Measurements from ENCODE around the gene CPT2.

CPT2 gene

DNA sequence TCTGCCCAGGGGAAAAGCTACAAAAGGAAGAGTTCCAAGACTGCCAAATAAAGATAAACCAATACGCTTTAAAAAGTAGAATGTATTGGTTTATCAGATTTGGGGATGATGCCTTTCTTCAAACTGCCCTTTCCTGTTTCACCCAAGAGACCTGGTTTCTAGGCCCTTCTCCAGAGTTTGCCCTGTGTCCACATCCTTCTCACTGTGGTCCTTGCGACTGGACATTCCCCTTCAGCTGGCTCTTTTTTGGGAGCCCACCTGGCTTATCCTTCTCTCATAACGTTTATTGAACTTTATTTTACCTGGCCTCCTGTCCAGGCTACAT, 24.3 kb downstream of the CPT2 start:
- no peaks in the 10 kb centered on the region for H3K27me3 ChIP-seq (ENCODE audit: control insufficient read depth, insufficient read depth, low read length)
- peak overlapping the region; percentile 94 for H3K4me3 ChIP-seq (ENCODE audit: low read depth, low read length)
- H3K9ac ChIP-seq (ENCODE audit: low read depth, low read length), result peak overlapping the region; percentile 66
- H3K9me3 ChIP-seq (ENCODE audit: control insufficient read depth, insufficient read depth, low read length), result no peaks in the 10 kb centered on the region
- no peaks in the 10 kb centered on the region for H3K36me3 ChIP-seq (ENCODE audit: control insufficient read depth, insufficient read depth, low read length)
- peaks cover 6% of the 10 kb centered on the region for H3K4me1 ChIP-seq (ENCODE audit: control insufficient read depth, insufficient read depth, low read length)

DNA sequence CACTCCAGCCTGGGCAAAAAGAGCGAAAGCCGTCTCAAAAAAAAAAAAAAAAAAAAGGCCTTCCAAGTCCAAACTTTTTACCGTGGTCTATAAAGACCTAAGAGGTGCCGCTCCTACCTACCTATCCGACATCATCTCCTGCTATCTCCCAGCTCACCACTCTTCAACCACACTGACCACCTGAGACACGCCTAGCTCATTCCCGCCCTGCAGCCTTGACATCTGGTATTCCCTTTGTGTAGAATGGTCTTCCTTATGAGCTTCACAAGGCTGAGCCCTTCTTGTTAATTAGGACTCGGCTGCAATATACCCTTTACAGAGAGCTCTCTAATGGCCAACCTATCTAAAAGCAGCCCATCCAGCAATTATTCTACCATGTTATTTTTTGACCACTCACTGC, 41.0 kb downstream of the CPT2 start:
- no peaks in the 10 kb centered on the region for H3K9me3 ChIP-seq (ENCODE audit: control insufficient read depth, insufficient read depth, low read length)
- H3K27me3 ChIP-seq (ENCODE audit: control insufficient read depth, insufficient read depth, low read length), result no peaks in the 10 kb centered on the region
- H3K9ac ChIP-seq (ENCODE audit: low read depth, low read length), result peak overlapping the region; percentile 87
- H3K36me3 ChIP-seq (ENCODE audit: control insufficient read depth, insufficient read depth, low read length), result peaks cover 9% of the 10 kb centered on the region
- no peaks in the 10 kb centered on the region for H3K4me1 ChIP-seq (ENCODE audit: control insufficient read depth, insufficient read depth, low read length)
- H3K4me3 ChIP-seq (ENCODE audit: low read depth, low read length), result peak overlapping the region; percentile 97

DNA sequence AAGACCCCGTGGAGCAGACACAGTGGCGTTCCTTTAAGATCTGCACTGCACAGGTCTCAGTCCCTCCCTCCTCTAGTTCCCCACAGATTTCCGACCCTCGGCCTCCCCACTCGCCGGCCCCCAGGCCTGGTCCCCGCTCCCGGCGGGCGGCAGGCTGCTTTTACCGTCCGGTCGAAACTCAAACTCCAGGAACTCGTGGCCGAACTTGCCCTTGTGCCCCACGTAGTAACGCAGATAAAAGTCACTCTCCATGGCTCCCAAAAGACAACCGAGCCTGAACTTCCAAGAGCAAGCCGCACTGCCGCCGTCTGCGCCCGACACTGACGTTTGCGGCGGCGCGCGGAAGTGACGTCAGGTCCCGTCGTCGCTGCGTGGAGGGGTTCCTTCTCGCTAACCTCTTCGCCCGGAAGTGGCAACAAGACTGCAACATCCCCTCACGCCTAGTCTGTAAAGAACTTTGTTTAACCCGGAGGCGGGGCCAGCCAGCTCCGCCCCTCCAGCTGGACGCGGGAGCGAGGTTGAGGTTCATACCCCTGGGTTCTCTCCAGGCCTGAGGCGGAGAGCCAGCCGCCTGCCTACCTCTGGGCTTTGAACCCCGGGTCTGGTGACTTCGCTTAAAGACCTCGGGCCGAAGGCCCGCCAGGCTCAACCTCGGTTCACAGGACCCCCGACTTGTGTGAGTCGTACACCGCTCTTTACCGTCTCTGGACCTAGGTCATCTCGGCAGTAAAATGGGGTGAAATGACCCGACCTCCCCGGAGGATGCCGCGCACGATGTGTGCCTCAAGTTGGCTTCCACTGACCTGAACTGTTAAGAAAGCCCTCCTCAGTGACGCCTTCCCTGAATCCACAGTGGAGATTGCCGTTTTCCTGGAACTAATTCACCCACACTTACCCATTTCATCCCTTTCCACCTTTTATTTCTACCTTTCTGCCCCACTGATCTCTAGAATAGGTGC, 41.9 kb downstream of the CPT2 start, which contains the start of gene MAGOH:
MAGOH (minus strand) TSS at position 322 of the 959 bp plus-strand sequence; CDS start at position 252, 70 bp downstream.
- peak within 1 kb of the TSS; percentile 87 for H3K9ac ChIP-seq (ENCODE audit: low read depth, low read length)
- peaks cover 9% of the 10 kb centered on the region for H3K36me3 ChIP-seq (ENCODE audit: control insufficient read depth, insufficient read depth, low read length)
- no peaks in the 10 kb centered on the region for H3K27me3 ChIP-seq (ENCODE audit: control insufficient read depth, insufficient read depth, low read length)
- no peaks in the 10 kb centered on the region for H3K4me1 ChIP-seq (ENCODE audit: control insufficient read depth, insufficient read depth, low read length)
- H3K9me3 ChIP-seq (ENCODE audit: control insufficient read depth, insufficient read depth, low read length), result no peaks in the 10 kb centered on the region
- H3K4me3 ChIP-seq (ENCODE audit: low read depth, low read length), result peak within 1 kb of the TSS; percentile 97

DNA sequence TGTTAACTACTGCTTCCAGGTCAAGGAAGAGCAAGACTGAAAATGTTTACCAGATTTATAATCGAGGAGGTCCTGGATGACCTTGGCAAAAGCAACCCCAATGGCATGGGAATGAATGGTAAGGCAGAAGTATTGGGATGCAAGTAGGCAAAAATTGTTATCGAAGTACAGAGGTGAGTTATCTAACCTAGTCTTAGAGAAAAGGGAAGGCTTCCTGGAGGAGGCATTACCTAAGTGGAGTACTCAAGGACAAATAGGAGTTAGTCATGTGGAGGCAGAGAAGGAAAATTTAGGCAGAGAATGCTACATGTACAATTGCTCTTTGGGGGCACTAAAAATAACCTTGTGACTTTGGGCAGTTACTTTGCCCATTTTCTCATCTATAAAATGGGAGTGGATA, 45.2 kb downstream of the CPT2 start:
- Histone ChIP-seq H3K4me1 (ENCODE audit: control insufficient read depth, insufficient read depth, low read length) (no peaks in the 10 kb centered on the region), H3K36me3 (ENCODE audit: control insufficient read depth, insufficient read depth, low read length) (peaks cover 6% of the 10 kb centered on the region), H3K9ac (ENCODE audit: low read depth, low read length) (no peak overlapping the region), H3K4me3 (ENCODE audit: low read depth, low read length) (no peak overlapping the region), H3K27me3 (ENCODE audit: control insufficient read depth, insufficient read depth, low read length) (no peaks in the 10 kb centered on the region), H3K9me3 (ENCODE audit: control insufficient read depth, insufficient read depth, low read length) (no peaks in the 10 kb centered on the region)

DNA sequence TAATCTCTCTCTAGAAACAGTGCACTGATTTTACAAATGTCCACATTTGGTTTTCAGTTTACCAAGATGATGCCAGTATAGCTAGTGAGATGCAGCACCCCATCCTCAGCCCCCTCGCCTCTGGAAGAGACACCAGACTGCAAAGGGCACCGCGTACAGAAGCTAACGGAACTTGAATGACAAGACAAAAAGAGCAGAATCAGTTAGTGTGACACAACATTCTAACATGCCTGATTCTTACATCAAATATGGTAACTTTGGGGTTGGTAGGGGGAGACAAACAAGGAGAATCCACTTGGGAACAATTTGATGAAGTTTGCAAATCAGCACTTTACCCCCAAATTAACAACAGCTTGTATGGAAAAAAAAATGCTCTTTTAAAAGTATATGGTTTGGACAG, 45.8 kb downstream of the CPT2 start:
- Histone ChIP-seq H3K4me3 (ENCODE audit: low read depth, low read length) (no peak overlapping the region), H3K36me3 (ENCODE audit: control insufficient read depth, insufficient read depth, low read length) (peaks cover 6% of the 10 kb centered on the region), H3K27me3 (ENCODE audit: control insufficient read depth, insufficient read depth, low read length) (no peaks in the 10 kb centered on the region)

DNA sequence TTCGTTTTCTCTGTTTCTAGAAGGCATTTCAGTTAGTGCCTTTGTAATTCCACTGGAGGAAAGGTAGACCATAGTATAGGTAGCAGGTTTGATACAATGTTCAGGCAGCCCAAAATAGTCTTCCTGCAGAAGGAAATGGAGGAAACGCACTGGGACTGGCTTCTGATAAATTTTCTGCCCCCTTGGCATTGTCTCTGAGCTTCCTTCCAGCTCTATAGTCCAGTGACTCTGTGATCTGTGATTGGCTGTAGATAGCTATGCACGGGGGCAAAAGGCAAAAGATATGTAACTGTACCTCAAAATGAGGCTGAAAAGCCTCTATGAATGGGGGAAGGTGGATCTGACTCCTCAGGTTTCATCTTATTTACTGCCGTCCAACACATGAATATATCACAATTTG, 47.5 kb downstream of the CPT2 start:
- H3K36me3 ChIP-seq (ENCODE audit: control insufficient read depth, insufficient read depth, low read length), result peaks cover 13% of the 10 kb centered on the region
- no peaks in the 10 kb centered on the region for H3K27me3 ChIP-seq (ENCODE audit: control insufficient read depth, insufficient read depth, low read length)
- H3K4me1 ChIP-seq (ENCODE audit: control insufficient read depth, insufficient read depth, low read length), result no peaks in the 10 kb centered on the region
- no peak overlapping the region for H3K4me3 ChIP-seq (ENCODE audit: low read depth, low read length)
- H3K9ac ChIP-seq (ENCODE audit: low read depth, low read length), result no peak overlapping the region
- H3K9me3 ChIP-seq (ENCODE audit: control insufficient read depth, insufficient read depth, low read length), result no peaks in the 10 kb centered on the region

More for the DNA sequence above, 45.8 kb downstream of the CPT2 start:
- no peaks in the 10 kb centered on the region for H3K4me1 ChIP-seq (ENCODE audit: control insufficient read depth, insufficient read depth, low read length)
- H3K9me3 ChIP-seq (ENCODE audit: control insufficient read depth, insufficient read depth, low read length), result no peaks in the 10 kb centered on the region
- H3K9ac ChIP-seq (ENCODE audit: low read depth, low read length), result no peak overlapping the region

DNA sequence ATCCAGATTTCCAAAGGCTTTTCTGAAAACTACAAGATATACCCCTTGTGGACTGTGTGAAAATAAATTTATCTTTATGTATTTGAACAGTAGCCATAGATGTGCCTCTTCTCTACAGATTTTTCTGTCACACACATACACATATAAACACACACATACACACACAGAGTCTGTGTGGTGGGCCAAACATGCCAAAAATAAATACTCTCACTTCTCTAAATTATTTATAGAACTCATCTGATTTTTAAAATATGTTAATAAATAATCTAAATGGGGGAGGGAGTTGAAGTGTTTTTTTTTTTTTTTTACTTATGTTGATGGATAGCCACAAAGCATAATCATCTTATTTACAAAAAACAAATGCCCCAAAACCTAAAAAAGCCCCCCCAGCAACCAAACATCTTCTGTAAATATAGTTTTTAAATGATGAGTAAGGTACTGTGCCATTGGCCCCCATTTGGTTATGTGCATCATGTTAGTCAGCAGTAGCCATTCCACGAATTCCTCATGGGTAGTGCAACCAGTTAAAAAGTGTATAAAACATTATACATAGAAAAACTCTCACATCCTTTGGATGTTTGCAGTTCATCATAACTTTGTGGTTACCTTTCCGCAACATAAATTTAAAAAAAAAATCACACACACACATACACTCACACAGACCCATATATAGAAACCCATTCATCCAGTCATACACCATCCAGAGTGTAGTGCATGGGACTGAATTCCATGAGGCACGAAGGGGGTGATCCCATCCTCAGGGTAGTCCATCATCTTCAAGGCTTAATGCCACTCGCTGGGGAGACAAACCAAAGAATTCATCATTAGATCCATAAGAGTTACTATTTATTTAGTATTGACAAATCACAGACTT, 49.9 kb downstream of the CPT2 start:
- Histone ChIP-seq H3K36me3 (ENCODE audit: control insufficient read depth, insufficient read depth, low read length) (peaks cover 32% of the 10 kb centered on the region), H3K27me3 (ENCODE audit: control insufficient read depth, insufficient read depth, low read length) (no peaks in the 10 kb centered on the region), H3K9ac (ENCODE audit: low read depth, low read length) (no peak overlapping the region), H3K4me3 (ENCODE audit: low read depth, low read length) (no peak overlapping the region), H3K9me3 (ENCODE audit: control insufficient read depth, insufficient read depth, low read length) (no peaks in the 10 kb centered on the region), H3K4me1 (ENCODE audit: control insufficient read depth, insufficient read depth, low read length) (no peaks in the 10 kb centered on the region)

DNA sequence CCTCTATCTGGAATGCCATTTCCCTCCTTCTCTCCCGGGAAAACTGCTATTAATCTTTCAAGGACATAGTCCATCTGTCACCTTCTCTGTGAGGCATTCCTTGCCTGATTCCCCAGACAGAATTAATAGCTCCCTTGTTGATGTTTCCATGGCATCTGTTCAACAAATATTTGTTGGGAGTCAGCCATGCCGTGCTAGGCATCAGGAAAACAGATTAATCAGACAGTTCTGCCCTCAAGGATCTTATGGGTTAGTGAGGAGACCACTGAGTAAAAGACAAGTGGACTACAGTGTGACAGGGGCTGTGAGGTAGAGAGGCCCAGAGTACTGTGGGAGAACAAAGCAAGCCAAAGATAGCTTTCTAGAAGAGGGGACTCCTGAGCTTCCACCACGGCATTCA, 53.1 kb downstream of the CPT2 start:
- H3K4me3 ChIP-seq (ENCODE audit: low read depth, low read length), result no peak overlapping the region
- H3K36me3 ChIP-seq (ENCODE audit: control insufficient read depth, insufficient read depth, low read length), result peaks cover 32% of the 10 kb centered on the region
- no peak overlapping the region for H3K9ac ChIP-seq (ENCODE audit: low read depth, low read length)
- H3K27me3 ChIP-seq (ENCODE audit: control insufficient read depth, insufficient read depth, low read length), result no peaks in the 10 kb centered on the region
- no peaks in the 10 kb centered on the region for H3K4me1 ChIP-seq (ENCODE audit: control insufficient read depth, insufficient read depth, low read length)
- no peaks in the 10 kb centered on the region for H3K9me3 ChIP-seq (ENCODE audit: control insufficient read depth, insufficient read depth, low read length)

DNA sequence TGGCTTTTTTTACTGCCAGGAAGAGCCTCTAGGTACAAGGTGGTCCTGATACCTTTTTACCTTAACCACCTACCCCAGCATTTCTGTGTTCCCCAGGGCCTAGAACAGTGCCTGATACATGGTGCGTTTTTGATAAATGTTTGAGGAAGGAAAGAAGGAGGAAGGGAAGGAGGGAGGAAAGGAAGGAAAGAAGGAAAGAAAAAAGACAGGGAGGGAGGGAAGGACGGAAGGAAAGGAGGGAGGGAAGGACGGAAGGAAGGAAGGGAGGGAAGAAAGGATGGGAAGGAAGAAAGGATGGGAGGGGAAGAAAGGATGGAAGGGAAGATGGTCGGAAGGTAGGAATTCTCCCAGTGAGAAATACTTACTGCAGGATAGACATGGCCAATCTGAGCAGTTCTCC, 53.7 kb downstream of the CPT2 start:
- no peaks in the 10 kb centered on the region for H3K27me3 ChIP-seq (ENCODE audit: control insufficient read depth, insufficient read depth, low read length)
- no peaks in the 10 kb centered on the region for H3K4me1 ChIP-seq (ENCODE audit: control insufficient read depth, insufficient read depth, low read length)
- H3K4me3 ChIP-seq (ENCODE audit: low read depth, low read length), result no peak overlapping the region
- H3K9ac ChIP-seq (ENCODE audit: low read depth, low read length), result no peak overlapping the region
- H3K36me3 ChIP-seq (ENCODE audit: control insufficient read depth, insufficient read depth, low read length), result peaks cover 32% of the 10 kb centered on the region
- no peaks in the 10 kb centered on the region for H3K9me3 ChIP-seq (ENCODE audit: control insufficient read depth, insufficient read depth, low read length)

DNA sequence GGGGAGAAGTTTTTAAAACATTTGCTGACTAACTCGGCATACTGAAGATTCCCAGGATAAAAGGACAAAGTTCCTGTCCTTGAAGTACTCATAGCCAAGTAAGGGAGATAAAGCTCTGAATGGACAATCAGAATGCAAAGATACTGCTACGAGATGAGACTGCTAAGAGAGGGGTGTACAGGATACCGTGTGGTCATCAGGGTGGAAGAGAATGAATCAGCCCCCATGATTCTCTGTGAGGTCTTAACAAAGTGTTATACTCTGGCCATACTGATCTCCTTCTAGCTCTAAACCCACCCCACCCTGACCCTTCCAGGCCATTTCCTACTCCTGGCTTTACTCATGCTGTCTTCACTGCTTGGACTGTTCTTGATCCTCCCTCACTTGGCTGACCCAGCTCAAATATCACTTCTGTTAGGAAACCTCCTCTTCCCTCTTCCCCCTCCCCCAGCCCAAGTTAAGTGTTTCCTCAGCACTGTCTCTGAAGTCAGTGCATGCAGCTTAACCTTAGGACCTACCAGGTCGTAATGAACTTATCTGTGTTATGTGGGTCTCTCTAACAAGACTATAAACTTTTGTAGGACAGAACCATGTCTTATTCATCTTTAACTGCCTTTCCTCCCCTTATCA, 57.5 kb downstream of the CPT2 start:
- no peaks in the 10 kb centered on the region for H3K9me3 ChIP-seq (ENCODE audit: control insufficient read depth, insufficient read depth, low read length)
- H3K36me3 ChIP-seq (ENCODE audit: control insufficient read depth, insufficient read depth, low read length), result peaks cover 30% of the 10 kb centered on the region
- no peak overlapping the region for H3K9ac ChIP-seq (ENCODE audit: low read depth, low read length)
- H3K4me1 ChIP-seq (ENCODE audit: control insufficient read depth, insufficient read depth, low read length), result no peaks in the 10 kb centered on the region
- H3K27me3 ChIP-seq (ENCODE audit: control insufficient read depth, insufficient read depth, low read length), result no peaks in the 10 kb centered on the region
- no peak overlapping the region for H3K4me3 ChIP-seq (ENCODE audit: low read depth, low read length)

DNA sequence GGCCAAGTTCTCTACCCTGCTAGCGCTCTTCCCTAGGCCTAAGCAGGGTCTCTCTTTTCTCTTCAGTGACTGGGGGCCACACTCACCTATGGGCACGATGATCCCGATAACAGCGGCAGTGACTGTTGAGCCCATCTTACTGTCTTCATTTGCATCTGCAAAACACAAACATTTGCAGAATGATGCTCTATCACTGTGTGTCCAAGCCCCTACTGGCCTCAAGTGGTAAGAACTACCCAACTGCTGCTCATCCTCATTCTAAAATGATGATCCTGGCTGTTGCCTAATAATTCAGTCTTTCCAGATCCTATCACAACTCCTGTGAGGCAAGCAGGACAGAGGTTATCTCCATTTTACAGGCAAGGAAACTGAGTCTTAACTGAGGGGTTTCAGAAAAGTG, 58.4 kb downstream of the CPT2 start:
- Histone ChIP-seq H3K9me3 (ENCODE audit: control insufficient read depth, insufficient read depth, low read length) (no peaks in the 10 kb centered on the region), H3K9ac (ENCODE audit: low read depth, low read length) (no peak overlapping the region), H3K36me3 (ENCODE audit: control insufficient read depth, insufficient read depth, low read length) (peaks cover 26% of the 10 kb centered on the region), H3K4me1 (ENCODE audit: control insufficient read depth, insufficient read depth, low read length) (no peaks in the 10 kb centered on the region), H3K4me3 (ENCODE audit: low read depth, low read length) (no peak overlapping the region), H3K27me3 (ENCODE audit: control insufficient read depth, insufficient read depth, low read length) (no peaks in the 10 kb centered on the region)
